ENCODE measurements around the gene ZNF699.

ZNF699 gene

DNA sequence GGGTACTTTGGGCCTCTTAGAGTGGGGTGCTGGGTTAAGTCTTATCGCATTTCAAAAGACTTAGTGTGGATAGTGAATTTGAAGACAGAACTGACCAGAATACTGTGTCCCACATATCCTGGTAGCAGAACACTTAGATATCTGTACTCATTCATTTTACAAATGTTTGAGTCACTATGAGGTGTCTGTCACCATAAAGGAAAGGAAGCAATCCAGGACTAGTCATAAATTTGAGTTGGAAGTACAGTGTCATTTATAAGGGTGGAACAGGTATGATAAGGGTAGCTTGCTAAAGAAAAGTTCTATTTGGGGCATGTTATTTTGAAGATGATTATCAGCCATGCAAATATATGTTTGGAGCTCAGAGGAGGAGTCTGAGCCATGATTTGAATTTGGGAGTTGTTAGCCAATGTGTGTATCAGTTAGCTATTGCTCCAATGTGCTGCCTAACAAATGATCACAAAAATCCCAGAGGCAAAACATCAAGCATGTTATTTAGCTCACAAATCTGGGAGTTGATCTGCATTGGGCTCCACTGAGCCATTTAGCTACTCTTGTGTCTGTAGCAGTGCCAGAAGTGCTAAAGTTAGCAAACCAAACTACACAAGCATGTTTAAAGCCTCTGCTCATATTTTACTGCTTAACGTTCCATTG is 20.3 kb downstream of the ZNF699 start:
- DNase-seq (ENCODE audit: low spot score): no peak

DNA sequence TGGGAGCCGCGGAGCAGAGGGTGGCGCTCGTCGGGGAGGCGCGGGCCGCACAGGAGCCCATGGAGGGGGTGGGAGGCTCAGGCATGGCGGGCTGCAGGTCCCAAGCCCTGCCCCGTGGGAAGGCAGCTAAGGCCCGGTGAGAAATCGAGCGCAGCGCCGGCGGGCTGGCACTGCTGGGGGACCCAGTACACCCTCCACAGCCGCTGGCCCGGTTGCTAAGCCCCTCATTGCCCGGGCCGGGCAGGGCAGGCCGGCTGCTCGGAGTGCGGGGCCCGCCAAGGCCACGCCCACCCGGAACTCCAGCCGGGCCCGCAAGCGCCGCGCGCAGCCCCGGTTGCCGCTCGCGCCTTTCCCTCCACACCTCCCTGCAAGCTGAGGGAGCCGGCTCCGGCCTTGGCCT is 26.2 kb downstream of the ZNF699 start:
- peak; percentile 36 for DNase-seq (ENCODE audit: low spot score)

DNA sequence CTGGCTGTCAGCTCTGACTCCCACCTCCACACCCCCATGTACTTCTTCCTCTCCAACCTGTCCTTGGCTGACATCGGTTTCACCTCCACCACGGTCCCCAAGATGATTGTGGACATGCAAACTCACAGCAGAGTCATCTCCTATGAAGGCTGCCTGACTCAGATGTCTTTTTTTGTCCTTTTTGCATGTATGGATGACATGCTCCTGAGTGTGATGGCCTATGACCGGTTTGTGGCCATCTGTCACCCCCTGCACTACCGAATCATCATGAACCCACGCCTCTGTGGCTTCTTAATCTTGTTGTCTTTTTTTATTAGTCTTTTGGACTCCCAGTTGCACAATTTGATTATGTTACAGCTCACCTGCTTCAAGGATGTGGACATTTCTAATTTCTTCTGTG is 58.4 kb downstream of the ZNF699 start:
- no peak for DNase-seq (ENCODE audit: low spot score)

DNA sequence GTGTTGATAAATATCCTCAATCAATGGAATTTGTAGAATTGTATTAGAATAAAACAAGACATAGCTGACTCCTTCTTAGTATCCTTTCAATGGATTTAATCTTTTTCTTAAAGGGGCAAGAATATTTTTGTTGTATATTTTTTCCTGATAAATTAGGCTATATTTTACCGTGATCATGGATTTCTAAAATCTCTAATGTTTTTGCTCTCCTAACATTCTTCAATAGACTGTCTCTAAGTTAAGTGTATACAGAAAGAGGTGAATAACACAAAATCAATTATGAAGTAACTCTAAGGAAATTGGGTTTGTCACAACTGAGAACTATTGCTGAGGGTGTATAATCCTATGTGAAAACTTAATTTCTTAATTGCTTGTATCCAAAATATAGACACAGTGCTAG is 59.0 kb downstream of the ZNF699 start, which contains the start of gene OR7E24:
Gene OR7E24, plus strand, starts transcription at position 301 of the 400 bp plus-strand sequence. CDS start 114 bp downstream, outside the sequence.
- DNase-seq (ENCODE audit: low spot score): no peak
